Endodermal cell (in vitro differentiated cells): ENCODE data around the gene VTA1. TPM values are rescaled to one million over a fixed set of nuclear protein-coding genes. Genes with fewer than 3 reads are reported as not detected.
A peak's percentile ranks its signal among the peaks of the same experiment; 100 is the strongest.

ENCODE experiments used
- DNase-seq: peaks from one replicate; pipeline ENCODE4 v3.0.0-alpha.2; 2017
- H3K27ac ChIP-seq: 2 replicates; pipeline ENCODE4 v1.5.1; 2013; ENCODE audit warnings: mild to moderate bottlenecking, low read depth, low read length, moderate library complexity
- H3K27me3 ChIP-seq: 2 replicates; pipeline ENCODE4 v1.6.1; 2013; ENCODE audit warnings: mild to moderate bottlenecking, low read length, moderate library complexity; ENCODE audit not compliant: insufficient read depth, control insufficient read depth, poor library complexity, severe bottlenecking
- H3K36me3 ChIP-seq: 2 replicates; pipeline ENCODE4 v1.7.0; 2013; ENCODE audit warnings: mild to moderate bottlenecking, low read length, moderate library complexity; ENCODE audit not compliant: control insufficient read depth, insufficient read depth
- H3K4me1 ChIP-seq: one replicate; pipeline ENCODE4 v1.7.0; 2013; ENCODE audit warnings: low read length; ENCODE audit not compliant: control insufficient read depth, insufficient read depth
- H3K4me3 ChIP-seq: 2 replicates; pipeline ENCODE4 v1.5.1; 2013; ENCODE audit warnings: mild to moderate bottlenecking, low read length, moderate library complexity
- H3K9ac ChIP-seq: 2 replicates; pipeline ENCODE4 v1.6.1; 2013; ENCODE audit warnings: mild to moderate bottlenecking, low read length, moderate library complexity; ENCODE audit not compliant: poor library complexity, severe bottlenecking; ENCODE audit errors: extremely low read depth
- H3K9me3 ChIP-seq: 2 replicates; pipeline ENCODE4 v1.6.1; 2013; ENCODE audit warnings: mild to moderate bottlenecking, low read length, moderate library complexity; ENCODE audit not compliant: control insufficient read depth
- H3K27ac Mint-ChIP-seq: 2 replicates; pipeline ENCODE4 v1.8.0; 2020; ENCODE audit warnings: mixed read lengths
- H3K27me3 Mint-ChIP-seq: 2 replicates; pipeline ENCODE4 v1.8.0; 2021; ENCODE audit warnings: mild to moderate bottlenecking, mixed read lengths; ENCODE audit not compliant: insufficient read depth
- H3K36me3 Mint-ChIP-seq: 2 replicates; pipeline ENCODE4 v1.8.0; 2020; ENCODE audit warnings: low read depth, mixed read lengths
- H3K4me1 Mint-ChIP-seq: 2 replicates; pipeline ENCODE4 v1.8.0; 2020; ENCODE audit warnings: mixed read lengths
- H3K4me3 Mint-ChIP-seq: 2 replicates; pipeline ENCODE4 v1.8.0; 2020; ENCODE audit warnings: mild to moderate bottlenecking, moderate library complexity, mixed read lengths
- H3K9me3 Mint-ChIP-seq: 2 replicates; pipeline ENCODE4 v1.8.0; 2020; ENCODE audit warnings: mild to moderate bottlenecking, mixed read lengths
- CTCF ChIP-seq: fragments of 200-600 bp; sonication (generic); conservative IDR thresholded peaks from 2 replicates; pipeline ENCODE4 v1.5.0; 2021; ENCODE audit warnings: antibody characterized with exemption, mild to moderate bottlenecking
- WGBS, 2 experiments: methylation state at CpG; one replicate each; pipeline versions ENCODE4 v1.1.5 to v1.1.7; 2013; ENCODE audit warnings: missing lambda C conversion rate in 2 of 2, mixed read lengths in 1 of 2; ENCODE audit not compliant: insufficient coverage in 1 of 2, insufficient read length in 1 of 2; 5-methylcytosine and 5-hydroxymethylcytosine counted together
- total RNA-seq, 2 donors: library from RNA; stranded (reverse); fragmentation: NEBNext Ultra II Directional in 1 of 2; extraction: Animal tissue kit (Norgen Biotek cat#: 25700) in 1 of 2; gene quantifications; 2 replicates in 1 of 2; 3 replicates in 1 of 2; pipeline ENCODE4 v1.2.1, GENCODE V29; 2021

Gene VTA1
- total RNA-seq, 2 donors from 2014 or later, result 64.4 to 68.8 TPM

GRCh38 chr6:142153196-142153595 is 6.1 kb downstream of the VTA1 start:
- Histone ChIP-seq H3K9ac (no peak overlapping the region), H3K36me3 (no peaks in the 10 kb centered on the region), H3K4me3 (no peak overlapping the region), H3K9me3 (no peaks in the 10 kb centered on the region), H3K27me3 (no peaks in the 10 kb centered on the region), H3K4me1 (no peaks in the 10 kb centered on the region), H3K27ac (no peak overlapping the region)
- H3K4me1 Mint-ChIP-seq, result peaks cover 27% of the 10 kb centered on the region
- H3K27ac Mint-ChIP-seq, result peak overlapping the region; percentile 24
- no peak for TF ChIP-seq CTCF
- no peak overlapping the region for H3K4me3 Mint-ChIP-seq
- H3K9me3 Mint-ChIP-seq, result no peaks in the 10 kb centered on the region
- DNase-seq, result no peak
- H3K27me3 Mint-ChIP-seq, result no peaks in the 10 kb centered on the region
- WGBS, 2 experiments, result 80% methylated on average over 2 of the region's 2 CpGs; no CpG with 5 or more reads in 1 of the 2 experiments
- H3K36me3 Mint-ChIP-seq, result peaks cover 9% of the 10 kb centered on the region

DNA sequence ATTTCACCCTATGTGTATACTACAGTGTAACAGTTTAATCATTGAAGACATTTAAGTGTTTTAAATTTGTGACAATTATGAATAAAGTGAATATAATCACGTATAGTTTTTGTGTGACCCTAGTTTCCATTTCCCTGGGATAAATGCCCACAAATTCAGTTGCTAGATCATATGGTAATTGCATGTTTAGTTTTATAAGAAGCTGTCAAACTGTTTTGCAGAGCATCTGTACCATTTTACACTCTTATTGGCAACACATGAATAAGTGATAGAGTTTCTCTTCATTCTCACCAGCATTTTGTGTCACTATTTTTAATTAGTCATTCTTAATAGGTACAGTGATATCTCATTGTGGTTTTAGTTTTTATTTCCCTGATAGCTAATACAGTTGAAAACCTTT is 7.3 kb downstream of the VTA1 start:
- no peak for DNase-seq
- Mint-ChIP-seq H3K9me3 (no peaks in the 10 kb centered on the region), H3K27ac (no peak overlapping the region), H3K36me3 (peaks cover 9% of the 10 kb centered on the region), H3K4me1 (peaks cover 15% of the 10 kb centered on the region), H3K27me3 (no peaks in the 10 kb centered on the region), H3K4me3 (no peak overlapping the region)
- Histone ChIP-seq H3K4me3 (no peak overlapping the region), H3K27me3 (no peaks in the 10 kb centered on the region), H3K4me1 (no peaks in the 10 kb centered on the region), H3K27ac (no peak overlapping the region), H3K9me3 (no peaks in the 10 kb centered on the region), H3K36me3 (no peaks in the 10 kb centered on the region), H3K9ac (no peak overlapping the region)
- TF ChIP-seq CTCF, result no peak
- 89% methylated on average over 1 of the region's 1 CpG; no CpG with 5 or more reads in 1 of the 2 experiments for WGBS, 2 experiments

DNA sequence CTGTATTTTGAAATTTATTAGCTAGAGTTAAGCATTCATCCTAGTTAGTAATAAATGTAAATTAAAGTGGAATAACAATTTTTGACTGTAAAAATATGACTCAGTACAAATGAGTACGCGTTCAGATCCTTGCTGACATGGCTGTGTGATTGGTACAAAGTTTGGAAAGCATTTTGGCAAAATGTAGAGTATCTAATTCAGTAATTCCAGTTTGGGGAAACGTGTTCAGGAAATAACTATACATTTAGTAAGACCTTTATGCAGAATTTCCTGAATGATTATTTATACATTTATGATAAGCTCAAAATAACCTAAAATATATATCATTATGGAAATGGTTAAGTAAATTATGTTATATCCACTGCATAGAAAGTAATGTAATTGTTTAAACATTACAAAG is 8.0 kb downstream of the VTA1 start:
- H3K36me3 ChIP-seq, result no peaks in the 10 kb centered on the region
- H3K4me3 Mint-ChIP-seq, result no peak overlapping the region
- H3K36me3 Mint-ChIP-seq, result peaks cover 13% of the 10 kb centered on the region
- TF ChIP-seq CTCF, result no peak
- no peaks in the 10 kb centered on the region for H3K9me3 ChIP-seq
- DNase-seq, result no peak
- no peaks in the 10 kb centered on the region for H3K27me3 ChIP-seq
- H3K9me3 Mint-ChIP-seq, result no peaks in the 10 kb centered on the region
- WGBS, 2 experiments, result 94 to 100% methylated on average over 2 of the region's 3 CpGs
- no peaks in the 10 kb centered on the region for H3K4me1 ChIP-seq
- H3K9ac ChIP-seq, result no peak overlapping the region
- peaks cover 9% of the 10 kb centered on the region for H3K4me1 Mint-ChIP-seq
- H3K27me3 Mint-ChIP-seq, result no peaks in the 10 kb centered on the region
- no peak overlapping the region for H3K27ac Mint-ChIP-seq
- no peak overlapping the region for H3K4me3 ChIP-seq
- no peak overlapping the region for H3K27ac ChIP-seq
